Occipital lobe (tissue), 2 donors: ENCODE results near the gene TMEM45B. TPM values are rescaled to one million over a fixed set of nuclear protein-coding genes. Genes with fewer than 3 reads are reported as not detected.
"Not testable (repeated sequence)": the region's sequence is repeated elsewhere in the genome, so short reads cannot be mapped to it uniquely, and the experiment has no call there.

Source experiments
- DNase-seq: peaks from one replicate; lab custom pipeline; 2025; lab: John Stamatoyannopoulos, UW
- total RNA-seq: library from RNA; depleted of rRNA; stranded (reverse); fragments of >200 nt; gene quantifications from one replicate; pipeline ENCODE4 v1.2.3, GENCODE V29; 2014

The TMEM45B gene
- total RNA-seq = 0.31 TPM

DNA sequence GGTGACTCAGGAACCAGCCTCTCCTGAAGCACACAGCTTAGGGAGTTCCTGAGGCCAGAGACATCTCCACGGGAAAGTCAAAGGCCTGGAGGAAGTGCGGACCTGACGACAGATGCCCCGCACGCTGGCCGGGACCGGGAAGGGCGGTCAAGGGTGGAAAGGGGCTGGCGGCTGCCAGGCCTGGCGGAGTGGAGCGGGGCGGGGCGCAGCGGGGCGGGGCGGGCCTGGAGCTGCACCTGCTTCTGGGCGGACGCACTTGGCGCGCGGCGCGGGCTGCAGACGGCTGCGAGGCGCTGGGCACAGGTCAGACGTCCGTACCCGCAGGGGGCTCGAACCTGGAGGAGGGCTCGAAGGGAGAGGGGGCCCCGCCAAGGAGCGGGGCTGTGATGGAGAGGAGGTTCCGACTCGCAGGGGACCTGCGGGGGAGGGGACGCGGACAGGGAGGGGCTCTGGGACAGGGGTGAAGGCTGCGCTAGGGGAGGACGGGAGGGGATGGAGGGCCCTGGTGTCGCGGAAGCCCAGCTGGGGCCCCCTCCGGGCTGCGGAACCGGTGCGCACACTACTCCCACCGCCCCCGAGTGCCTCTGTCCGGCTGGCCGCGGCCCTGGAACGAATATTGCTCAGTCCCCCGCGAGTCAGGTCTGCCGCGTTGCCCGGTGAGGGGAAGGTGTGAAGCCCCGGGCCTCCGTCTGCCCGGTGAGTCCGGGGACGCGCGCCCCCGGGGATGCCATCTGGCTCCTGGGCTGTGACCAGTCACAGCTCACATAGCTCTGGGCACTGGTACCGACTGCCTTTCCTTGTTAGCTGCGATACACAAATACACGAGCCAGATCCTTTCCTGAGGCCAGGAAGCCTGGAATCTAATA, at the start of gene TMEM45B:
Gene TMEM45B (plus strand): TSS at position 253 of the 866 bp plus-strand sequence. CDS start 36,635 bp downstream, outside the sequence.
- no peak for DNase-seq

GRCh38 chr11:129766898-129767604, 48.6 kb upstream of the TMEM45B start:
- no peak for DNase-seq

DNA sequence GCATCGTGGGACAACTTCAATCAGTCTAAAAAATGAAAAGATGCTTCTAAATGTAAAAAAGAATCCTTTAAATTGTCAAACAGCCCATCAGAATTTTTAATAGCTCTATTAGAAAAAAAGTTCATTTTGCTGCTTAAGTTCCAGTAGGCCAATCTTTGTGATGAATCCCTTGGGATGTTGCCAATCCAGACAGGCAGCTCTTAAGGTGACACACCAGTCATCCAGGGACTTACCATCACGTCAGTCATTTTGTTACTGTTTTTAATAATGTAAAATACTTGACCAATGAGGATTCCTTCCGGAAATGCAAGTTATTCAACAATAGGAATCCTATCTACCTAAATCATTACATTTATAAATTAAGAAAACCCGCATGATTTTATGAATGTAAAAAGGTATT, 47.8 kb upstream of the TMEM45B start:
- no peak for DNase-seq

DNA sequence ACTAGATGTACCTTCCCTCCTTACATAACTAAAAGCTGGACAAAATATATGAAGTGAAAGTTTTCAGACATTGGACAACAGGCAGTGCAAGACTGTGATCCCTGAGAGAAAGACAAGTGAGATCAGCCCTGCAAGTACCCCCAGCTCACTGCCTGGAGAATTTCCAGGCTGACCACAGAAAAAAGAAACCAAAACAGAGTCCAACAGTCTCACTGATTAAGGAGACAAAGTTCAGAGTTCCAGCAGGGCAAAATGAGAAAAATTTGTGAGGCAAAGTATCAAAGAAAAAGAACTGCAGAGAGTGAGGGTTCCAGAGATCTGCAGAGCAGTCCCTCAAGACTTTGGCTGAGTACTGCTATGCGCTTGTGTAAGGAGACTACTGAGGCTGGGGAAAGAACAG, 47.3 kb upstream of the TMEM45B start:
- no peak for DNase-seq

GRCh38 chr11:129769059-129769458, 46.6 kb upstream of the TMEM45B start:
- DNase-seq = no peak

DNA sequence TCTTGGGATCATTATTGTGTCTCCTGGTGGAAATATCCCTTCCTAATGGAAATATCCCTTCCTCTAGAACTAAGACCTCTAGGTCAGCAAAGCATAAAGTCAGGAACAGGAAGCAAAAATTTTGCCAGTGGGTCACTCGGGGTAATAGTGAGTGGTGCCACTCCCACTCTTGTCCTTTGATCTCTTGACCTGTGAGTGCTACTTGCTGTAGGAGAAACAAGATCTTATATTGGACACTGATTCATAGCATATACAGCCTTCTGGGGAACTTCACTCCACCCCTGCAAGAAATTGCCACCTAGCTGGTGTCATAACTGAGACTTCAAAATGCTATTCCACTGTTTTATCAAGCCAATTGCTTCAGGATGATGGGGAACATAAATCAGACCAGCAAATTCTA, 44.7 kb upstream of the TMEM45B start:
- DNase-seq = no peak

DNA sequence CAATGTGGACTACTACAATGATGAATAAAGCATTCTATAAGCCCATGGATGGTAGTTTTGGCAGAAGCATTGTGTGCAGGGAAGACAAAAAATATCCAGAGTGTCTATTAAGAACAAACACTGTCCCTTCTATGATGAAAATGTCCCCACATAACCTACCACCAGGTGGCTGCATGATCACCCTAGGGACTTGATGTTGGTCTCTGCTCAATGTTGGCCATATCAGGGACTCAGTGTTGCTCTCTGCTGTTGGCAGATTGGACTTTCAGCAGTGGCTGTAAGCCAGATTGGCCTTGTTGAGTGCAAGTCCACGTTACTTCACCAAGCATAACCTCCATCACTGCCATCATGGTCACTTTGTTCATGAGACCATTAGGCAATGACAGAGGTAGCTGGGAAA, 44.2 kb upstream of the TMEM45B start:
- not testable (repeated sequence) for DNase-seq

- no peak for DNase-seq
Measured at GRCh38 chr11:129778877-129779276, 36.8 kb upstream of the TMEM45B start.

DNA sequence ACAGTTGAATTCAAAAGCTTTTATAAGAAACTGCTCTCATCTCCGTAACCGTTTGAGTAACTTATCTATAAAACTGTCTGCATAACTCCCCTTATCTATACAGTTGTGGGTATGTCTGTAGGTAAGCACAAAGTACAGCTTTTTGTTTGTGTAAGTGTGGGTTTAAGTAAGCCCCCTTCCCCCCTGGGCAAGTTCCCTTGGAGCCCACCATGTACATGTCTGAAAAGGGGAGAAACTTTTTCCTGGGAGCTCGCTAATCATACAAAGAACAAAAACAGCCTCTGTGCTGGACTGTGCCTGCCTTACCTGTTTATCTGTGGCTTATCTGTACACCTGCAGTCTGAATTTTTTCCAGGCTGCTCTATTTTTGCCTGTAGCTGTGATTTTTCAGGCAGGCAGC, 36.3 kb upstream of the TMEM45B start:
- no peak for DNase-seq

DNA sequence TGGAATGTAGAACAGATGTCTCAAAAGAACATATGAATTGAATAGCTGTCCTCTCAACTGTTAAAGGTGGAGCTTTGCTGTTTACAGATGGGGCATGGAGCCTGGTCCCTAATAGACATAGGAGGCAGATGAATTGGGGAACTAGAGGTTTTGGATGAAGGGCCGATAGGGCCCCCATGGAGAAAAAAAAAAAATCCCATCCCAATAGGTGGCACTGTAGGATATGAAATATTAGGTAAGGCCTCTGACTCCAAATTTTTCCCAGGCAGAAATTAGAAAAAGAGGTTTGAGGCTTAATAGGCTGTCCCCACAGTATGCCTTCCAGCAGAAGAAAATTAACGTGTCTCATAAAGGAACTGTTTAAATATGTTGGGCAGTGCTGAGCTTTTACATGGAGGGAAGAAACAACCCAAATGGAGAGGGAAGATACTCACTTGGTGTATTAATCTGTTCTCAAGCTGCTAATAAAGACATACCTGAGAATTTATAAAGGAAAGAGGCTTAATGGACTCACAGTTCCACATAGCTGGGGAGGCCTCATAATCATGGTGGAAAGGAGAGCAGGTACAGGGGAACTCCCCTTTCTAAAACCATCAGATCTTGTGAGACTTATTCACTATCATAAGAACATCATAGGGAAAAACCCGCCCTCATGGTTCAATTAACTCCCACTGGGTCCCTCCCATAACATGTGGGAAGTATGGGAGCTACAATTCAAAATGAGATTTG, 30.1 kb upstream of the TMEM45B start:
- DNase-seq = no peak

- not testable (repeated sequence) for DNase-seq
Measured at GRCh38 chr11:129786112-129786416, 29.6 kb upstream of the TMEM45B start.

- no peak for DNase-seq
Measured at GRCh38 chr11:129787532-129788155, 28.0 kb upstream of the TMEM45B start.

- DNase-seq = no peak
Measured at GRCh38 chr11:129788278-129788677, 27.4 kb upstream of the TMEM45B start.

GRCh38 chr11:129790106-129790505, 25.5 kb upstream of the TMEM45B start:
- no peak for DNase-seq

DNA sequence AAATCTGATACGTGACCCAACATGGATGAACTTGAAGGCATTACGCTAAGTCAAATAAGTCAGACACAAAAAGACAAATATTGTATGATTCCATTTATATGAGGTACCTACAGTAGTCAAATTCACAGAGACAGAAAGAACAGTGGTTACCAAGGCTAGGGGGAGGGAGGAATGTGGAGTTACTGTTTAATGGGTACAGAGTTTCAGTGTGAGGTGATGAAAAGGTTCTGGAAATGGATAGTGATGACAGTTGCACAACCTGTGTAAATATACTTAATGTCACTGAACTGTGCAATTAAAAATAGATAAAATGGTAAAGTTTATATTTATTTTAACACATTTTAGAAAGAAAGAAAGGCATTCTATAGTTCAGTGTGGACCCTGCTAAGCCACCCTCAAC, 24.1 kb upstream of the TMEM45B start:
- no peak for DNase-seq

DNA sequence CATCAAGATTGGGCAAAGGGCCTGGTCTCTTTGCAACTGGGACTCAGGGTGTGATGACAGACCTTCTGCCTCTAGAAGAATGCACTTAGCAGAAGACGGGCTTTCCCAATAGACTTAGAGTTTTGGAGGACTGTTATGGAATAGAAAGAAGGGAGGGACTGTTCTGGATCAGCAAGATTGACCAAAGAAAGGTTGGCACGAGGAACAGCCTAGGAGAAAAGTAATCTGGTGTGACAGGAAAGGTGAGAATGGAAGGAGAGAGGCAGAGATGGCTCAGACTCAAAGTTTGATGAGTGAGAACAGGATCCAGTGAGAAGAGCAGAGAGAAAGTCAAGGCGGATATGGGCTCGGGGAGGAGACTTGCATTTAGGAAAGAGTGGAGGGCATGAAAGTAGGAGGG, 23.0 kb upstream of the TMEM45B start:
- DNase-seq = no peak

GRCh38 chr11:129795089-129795488, 20.6 kb upstream of the TMEM45B start:
- no peak for DNase-seq

GRCh38 chr11:129798212-129798611, 17.4 kb upstream of the TMEM45B start:
- no peak for DNase-seq

DNA sequence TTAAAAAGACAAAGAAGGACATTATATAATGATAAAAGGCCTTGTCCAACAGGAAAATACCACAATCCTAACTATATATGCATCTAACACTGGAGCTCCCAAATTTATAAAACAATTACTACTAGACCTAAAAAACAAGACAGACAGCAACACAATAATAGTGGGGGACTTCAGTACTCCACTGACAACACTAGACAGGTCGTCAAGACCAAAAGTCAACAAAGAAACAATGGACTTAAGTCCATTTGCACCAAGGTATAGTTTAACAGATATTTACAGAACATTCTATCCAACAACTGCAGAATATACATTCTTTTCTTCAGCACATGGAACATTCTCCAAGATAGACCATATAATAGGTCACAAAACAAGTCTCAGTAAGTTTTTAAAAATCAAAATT, 15.5 kb upstream of the TMEM45B start:
- not testable (repeated sequence) for DNase-seq

- DNase-seq = no peak
Measured at GRCh38 chr11:129800655-129801054, 15.0 kb upstream of the TMEM45B start.

DNA sequence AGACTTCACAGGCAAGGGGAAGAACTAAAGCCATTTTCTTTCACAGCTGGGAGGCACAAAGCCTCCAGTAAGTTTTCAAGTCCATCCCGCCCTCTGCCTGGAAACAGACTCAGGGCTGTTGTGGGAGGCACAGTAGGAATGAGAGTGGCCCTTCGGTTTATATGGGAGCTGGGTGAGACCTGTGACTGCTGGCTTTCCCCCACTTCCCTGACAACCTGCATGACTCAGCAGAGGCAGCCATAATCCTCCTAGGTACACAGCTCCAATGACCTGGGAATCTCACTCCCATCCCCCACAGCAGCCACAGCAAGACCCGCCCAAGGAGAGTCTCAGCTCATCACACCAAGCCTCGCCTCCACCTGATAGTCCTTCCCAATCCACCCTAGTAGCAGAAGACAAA, 12.1 kb upstream of the TMEM45B start:
- DNase-seq = no peak

DNA sequence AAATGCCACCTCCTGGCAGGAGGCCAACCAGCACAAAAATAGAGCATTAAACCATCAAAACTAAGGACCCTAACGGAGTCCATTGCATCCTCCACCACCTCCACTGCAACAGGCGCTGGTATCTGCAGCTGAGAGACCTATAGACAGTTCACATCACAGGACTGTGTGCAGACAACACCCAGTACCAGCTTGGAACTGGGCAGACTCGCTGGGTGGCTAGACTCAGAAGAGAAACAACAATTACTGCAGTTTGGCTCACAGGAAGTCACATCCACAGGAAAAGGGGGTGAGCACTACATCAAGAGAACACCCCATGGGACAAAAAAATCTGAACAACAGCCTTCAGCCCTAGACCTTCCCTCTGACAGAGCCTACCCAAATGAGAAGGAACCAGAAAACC, 11.6 kb upstream of the TMEM45B start:
- DNase-seq = no peak
